ENCODE results near the gene SUV39H2.

GRCh38 chr10:14844948-14845347, 33.7 kb upstream of the SUV39H2 start:
- TF ChIP-seq EZH2 (IDR thresholded peaks at IDR 0.05; ENCODE audit: low read length) = no peak
- TF ChIP-seq CTCF (optimal IDR thresholded peaks at IDR 0.05 in 1 of 3, IDR thresholded peaks at IDR 0.05 in 1 of 3, conservative IDR thresholded peaks at IDR 0.05 in 1 of 3; ENCODE audit: extremely low read depth in 1 of 3, insufficient read depth in 2 of 3, low read length in 3 of 3) = no peak
